Measurements from ENCODE around the gene MCTP2.
"Not testable (repeated sequence)": the region's sequence is repeated elsewhere in the genome, so short reads cannot be mapped to it uniquely, and the experiment has no call there.

The MCTP2 gene

GRCh38 chr15:94256511-94256910 lies 25.1 kb downstream of the MCTP2 start:
- DNase-seq, result no peak
- intact Hi-C loops (cut with DNase I), result no loop called here

- DNase-seq; intact Hi-C loops (cut with DNase I): not testable (repeated sequence)
Measured at GRCh38 chr15:94257776-94258175, 26.4 kb downstream of the MCTP2 start.

GRCh38 chr15:94258246-94258645 lies 26.9 kb downstream of the MCTP2 start:
- DNase-seq, result no peak
- intact Hi-C loops (cut with DNase I), result no loop called here

- DNase-seq, result no peak
- intact Hi-C loops (cut with DNase I), result no loop called here
Measured at GRCh38 chr15:94259121-94259751, 27.9 kb downstream of the MCTP2 start.

GRCh38 chr15:94259863-94260262 lies 28.5 kb downstream of the MCTP2 start:
- DNase-seq, result no peak
- intact Hi-C loops (cut with DNase I), result no loop called here

- intact Hi-C loops (cut with DNase I), result no loop called here
- no peak for DNase-seq
Measured at GRCh38 chr15:94262201-94262600, 30.8 kb downstream of the MCTP2 start.

GRCh38 chr15:94263341-94264273 lies 32.2 kb downstream of the MCTP2 start:
- DNase-seq, result no peak
- intact Hi-C loops (cut with DNase I), result no loop called here

GRCh38 chr15:94265009-94265408 lies 33.6 kb downstream of the MCTP2 start:
- no peak for DNase-seq
- intact Hi-C loops (cut with DNase I), result no loop called here

- intact Hi-C loops (cut with DNase I), result no loop called here
- DNase-seq, result no peak
Measured at GRCh38 chr15:94265982-94266381, 34.6 kb downstream of the MCTP2 start.

- DNase-seq, result no peak
- intact Hi-C loops (cut with DNase I), result no loop called here
Measured at GRCh38 chr15:94266789-94267188, 35.4 kb downstream of the MCTP2 start.

GRCh38 chr15:94269954-94270353 lies 38.6 kb downstream of the MCTP2 start:
- no peak for DNase-seq
- intact Hi-C loops (cut with DNase I), result no loop called here

- no peak for DNase-seq
- intact Hi-C loops (cut with DNase I), result no loop called here
Measured at GRCh38 chr15:94270570-94270969, 39.2 kb downstream of the MCTP2 start.

- intact Hi-C loops (cut with DNase I), result no loop called here
- no peak for DNase-seq
Measured at GRCh38 chr15:94272251-94272898, 41.0 kb downstream of the MCTP2 start.

- intact Hi-C loops (cut with DNase I), result no loop called here
- no peak for DNase-seq
Measured at GRCh38 chr15:94273826-94274225, 42.5 kb downstream of the MCTP2 start.

- no peak for DNase-seq
- intact Hi-C loops (cut with DNase I), result no loop called here
Measured at GRCh38 chr15:94274745-94275144, 43.4 kb downstream of the MCTP2 start.

GRCh38 chr15:94277485-94277884 lies 46.1 kb downstream of the MCTP2 start:
- DNase-seq, result no peak
- intact Hi-C loops (cut with DNase I), result no loop called here

- intact Hi-C loops (cut with DNase I), result no loop called here
- DNase-seq, result no peak
Measured at GRCh38 chr15:94279736-94280135, 48.4 kb downstream of the MCTP2 start.

- intact Hi-C loops (cut with DNase I), result no loop called here
Measured at GRCh38 chr15:94280301-94280700, 48.9 kb downstream of the MCTP2 start.

GRCh38 chr15:94282269-94283250 lies 51.2 kb downstream of the MCTP2 start:
- peak in 37 of 42 donors; percentile 5 to 80 (median 40) for DNase-seq
- intact Hi-C loops (cut with DNase I), result no loop called here

More at GRCh38 chr15:94280301-94280700, 48.9 kb downstream of the MCTP2 start:
- no peak for DNase-seq

Data from head of caudate nucleus (tissue), 42 donors.